Stimulated activated naive B cell treated with anti-CD40 and anti-IgM and Interleukin-4, amounts not matched to agents 10 μg/mL and 1 μg/mL and 100 μg/mL, for 72 hours (primary cell): ENCODE results near the gene TRAPPC14.

ENCODE experiments used
- ATAC-seq, 2 donors: fragments of 150-1000 bp; cut with Tn5 transposase; replicated peaks; 2 replicates each; pipeline ENCODE4 v1.10.0; 2021; ENCODE audit warnings: moderate library complexity in 1 of 2
- DNase-seq: peaks from one replicate; pipeline ENCODE4 v3.0.0; 2021
- H3K27ac Mint-ChIP-seq: one replicate; pipeline ENCODE4 v1.8.0; 2022; ENCODE audit warnings: mild to moderate bottlenecking, mixed read lengths
- H3K27me3 Mint-ChIP-seq, 2 donors: one replicate each; pipeline ENCODE4 v1.8.0; 2022; ENCODE audit warnings: mixed read lengths in 2 of 2
- H3K36me3 Mint-ChIP-seq, 2 donors: one replicate each; pipeline ENCODE4 v1.8.0; 2022; ENCODE audit warnings: mixed read lengths in 2 of 2, mild to moderate bottlenecking in 1 of 2
- H3K4me1 Mint-ChIP-seq, 2 donors: one replicate each; pipeline ENCODE4 v1.8.0; 2022; ENCODE audit warnings: mixed read lengths in 2 of 2, mild to moderate bottlenecking in 1 of 2
- H3K4me3 Mint-ChIP-seq, 2 donors: one replicate each; pipeline ENCODE4 v1.8.0; 2022; ENCODE audit warnings: mild to moderate bottlenecking in 2 of 2, mixed read lengths in 2 of 2, moderate library complexity in 1 of 2
- H3K9me3 Mint-ChIP-seq, 2 donors: one replicate each; pipeline ENCODE4 v1.8.0; 2022; ENCODE audit warnings: mixed read lengths in 2 of 2, mild to moderate bottlenecking in 1 of 2

The TRAPPC14 gene

DNA sequence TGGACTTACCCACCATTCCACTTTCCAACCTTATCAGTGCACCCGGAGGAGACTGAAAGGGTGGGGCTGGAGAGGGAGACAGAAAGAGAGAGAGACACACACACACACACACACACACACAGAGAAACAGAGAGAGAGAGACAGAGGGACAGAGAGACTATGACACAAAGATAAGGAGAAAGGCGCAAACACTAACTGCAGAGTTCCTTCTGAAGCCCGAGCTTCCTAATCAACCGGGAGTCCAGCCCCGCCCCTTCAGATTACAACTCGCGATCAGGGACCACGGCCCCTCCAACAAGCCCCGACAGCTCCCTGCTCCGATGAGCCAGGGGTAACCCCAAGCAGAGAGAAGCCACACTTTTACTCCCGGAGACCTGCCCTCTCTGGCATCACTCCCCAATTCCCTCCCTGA is 9.4 kb upstream of the TRAPPC14 start:
- H3K27ac Mint-ChIP-seq, result no peak overlapping the region
- H3K27me3 Mint-ChIP-seq, result peaks cover 48% of the 10 kb centered on the region in 2 donors
- H3K9me3 Mint-ChIP-seq, result no peaks in the 10 kb centered on the region
- peak overlapping the region; percentile 68 to 74 for H3K4me3 Mint-ChIP-seq
- no peak for DNase-seq
- H3K36me3 Mint-ChIP-seq, result peaks cover 0 to 5% of the 10 kb centered on the region in 2 donors
- ATAC-seq, result peak; percentile 20 to 21
- H3K4me1 Mint-ChIP-seq, result peaks cover 37 to 52% of the 10 kb centered on the region in 2 donors

DNA sequence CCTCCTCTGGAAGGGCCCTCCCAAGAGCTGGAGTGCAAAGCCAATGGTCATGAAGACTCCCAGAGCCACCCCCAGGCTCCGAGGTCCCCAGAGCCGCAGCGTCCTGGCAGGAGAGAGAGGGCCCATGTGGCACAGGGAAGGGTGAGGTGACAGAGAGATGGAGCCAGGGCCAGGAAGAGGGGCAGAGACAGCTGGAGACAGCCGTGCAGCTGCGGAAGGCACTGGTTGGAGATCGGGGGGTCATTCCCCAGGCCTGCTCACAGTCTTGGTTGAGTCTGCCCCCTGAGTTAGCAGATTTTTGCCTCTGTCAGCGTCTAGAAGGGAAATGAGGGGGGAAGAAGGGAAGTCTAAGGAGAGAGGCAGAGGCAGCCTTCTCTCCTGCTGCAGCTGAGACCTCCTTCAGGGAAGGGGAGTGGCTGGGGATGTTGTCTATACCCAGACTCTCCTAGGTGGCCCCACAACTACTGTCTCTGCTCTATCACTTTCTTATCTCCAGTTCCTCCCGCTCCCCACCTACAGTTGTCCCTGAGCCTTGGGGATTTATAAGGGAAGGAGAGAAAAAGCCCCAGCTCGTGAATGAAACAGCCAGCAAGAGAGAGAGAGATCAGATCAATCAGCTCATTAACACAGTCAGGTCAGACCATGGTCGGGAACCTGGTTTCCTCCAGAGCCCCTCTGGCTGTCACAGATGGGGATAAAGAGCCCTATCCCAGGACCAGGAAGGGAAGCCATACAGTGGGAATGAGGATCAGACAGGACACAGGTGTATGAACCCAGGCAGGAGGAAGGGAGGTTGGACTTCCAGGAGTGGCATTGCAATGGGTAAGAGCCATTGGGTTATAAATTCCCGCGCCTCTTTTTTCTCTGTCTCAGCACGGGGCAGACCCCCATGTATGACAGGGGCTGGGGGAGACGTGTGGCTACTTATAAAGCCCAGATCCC is 8.7 kb upstream of the TRAPPC14 start:
- peak overlapping the region; percentile 68 to 74 for H3K4me3 Mint-ChIP-seq
- H3K27ac Mint-ChIP-seq, result no peak overlapping the region
- ATAC-seq (no peak), DNase-seq (no peak)
- no peaks in the 10 kb centered on the region for H3K9me3 Mint-ChIP-seq
- H3K36me3 Mint-ChIP-seq, result peaks cover 0 to 5% of the 10 kb centered on the region in 2 donors
- peaks cover 48% of the 10 kb centered on the region in 2 donors for H3K27me3 Mint-ChIP-seq
- peaks cover 37 to 52% of the 10 kb centered on the region in 2 donors for H3K4me1 Mint-ChIP-seq

GRCh38 chr7:100166317-100166940 is 7.9 kb upstream of the TRAPPC14 start:
- ATAC-seq (no peak), DNase-seq (no peak)
- Mint-ChIP-seq H3K4me1 (peaks cover 34 to 46% of the 10 kb centered on the region in 2 donors), H3K36me3 (peaks cover 0 to 5% of the 10 kb centered on the region in 2 donors), H3K4me3 (no peak overlapping the region), H3K27me3 (peaks cover 48% of the 10 kb centered on the region in 2 donors), H3K9me3 (no peaks in the 10 kb centered on the region), H3K27ac (no peak overlapping the region)

- H3K9me3 Mint-ChIP-seq, result no peaks in the 10 kb centered on the region
- DNase-seq (no peak), ATAC-seq (no peak)
- peaks cover 31 to 32% of the 10 kb centered on the region in 2 donors for H3K27me3 Mint-ChIP-seq
- H3K4me1 Mint-ChIP-seq, result peaks cover 29 to 33% of the 10 kb centered on the region in 2 donors
- H3K36me3 Mint-ChIP-seq, result no peaks in the 10 kb centered on the region
- H3K27ac Mint-ChIP-seq, result no peak overlapping the region
- no peak overlapping the region for H3K4me3 Mint-ChIP-seq
Measured at GRCh38 chr7:100163871-100164270, 5.3 kb upstream of the TRAPPC14 start.

DNA sequence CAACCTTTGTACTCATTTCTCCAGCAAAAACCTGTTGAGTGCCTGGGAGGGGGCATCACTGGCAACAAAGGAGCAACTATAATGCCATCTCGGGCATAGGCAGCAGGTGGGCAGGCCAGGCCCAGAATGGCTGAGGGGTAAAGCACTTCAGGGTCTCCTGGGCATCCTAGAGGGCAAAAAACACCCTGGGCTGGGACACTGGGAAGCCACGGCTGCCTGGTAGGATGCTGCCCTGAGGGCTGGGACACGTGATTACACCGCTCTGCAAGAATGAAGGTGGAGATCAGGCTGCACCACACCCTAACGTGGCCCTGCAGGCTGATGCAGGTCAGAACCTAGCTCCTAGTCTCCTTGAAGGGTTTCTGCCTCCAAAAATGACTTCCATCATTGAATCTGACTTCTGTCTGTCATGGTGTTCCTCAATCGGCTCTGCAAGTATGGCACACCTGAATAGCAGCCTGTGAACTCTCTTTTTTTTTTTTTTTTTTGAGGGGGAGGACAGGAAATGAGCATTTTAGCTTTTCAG is 4.5 kb upstream of the TRAPPC14 start:
- DNase-seq (no peak), ATAC-seq (no peak)
- H3K4me3 Mint-ChIP-seq, result no peak overlapping the region

GRCh38 chr7:100160067-100160466 is 1.5 kb upstream of the TRAPPC14 start:
- peaks cover 20 to 40% of the 10 kb centered on the region in 2 donors for H3K4me1 Mint-ChIP-seq
- no peaks in the 10 kb centered on the region for H3K27me3 Mint-ChIP-seq
- H3K36me3 Mint-ChIP-seq, result peaks cover 5 to 21% of the 10 kb centered on the region in 2 donors
- no peak for ATAC-seq
- H3K9me3 Mint-ChIP-seq, result no peaks in the 10 kb centered on the region
- H3K27ac Mint-ChIP-seq, result peak overlapping the region; percentile 14
- H3K4me3 Mint-ChIP-seq, result peak overlapping the region; percentile 39
- no peak for DNase-seq

More for the DNA sequence above, 4.5 kb upstream of the TRAPPC14 start:
- Mint-ChIP-seq H3K4me1 (peaks cover 23 to 30% of the 10 kb centered on the region in 2 donors), H3K27ac (no peak overlapping the region), H3K27me3 (peaks cover 23 to 24% of the 10 kb centered on the region in 2 donors), H3K36me3 (no peaks in the 10 kb centered on the region), H3K9me3 (no peaks in the 10 kb centered on the region)

DNA sequence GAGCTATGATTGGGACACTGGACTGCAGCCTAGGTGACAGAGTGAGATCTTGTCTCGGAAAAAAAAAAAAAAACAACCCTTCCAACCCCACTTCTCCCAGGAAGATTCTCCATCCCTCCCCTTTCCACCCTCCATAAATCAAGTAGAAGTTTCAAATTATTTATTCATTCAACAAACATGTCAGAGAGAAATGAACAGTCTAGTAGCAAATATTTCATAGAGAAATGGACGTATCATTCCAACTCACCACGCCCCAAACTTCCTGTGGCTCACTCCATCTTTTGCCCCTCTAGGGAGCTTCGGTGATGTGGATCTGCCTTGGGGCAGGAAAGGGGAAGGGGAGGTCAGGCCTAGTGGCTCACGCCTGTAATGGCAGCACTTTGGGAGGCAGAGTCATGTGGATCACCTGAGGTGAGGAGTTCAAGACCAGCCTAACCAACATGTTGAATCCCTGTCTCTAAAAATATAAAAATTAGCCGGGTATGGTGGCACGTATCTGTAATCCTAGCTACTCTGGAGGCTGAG is 638 bp upstream of the TRAPPC14 start:
- peaks cover 5 to 24% of the 10 kb centered on the region in 2 donors for H3K36me3 Mint-ChIP-seq
- H3K27ac Mint-ChIP-seq, result peak overlapping the region; percentile 94
- H3K4me3 Mint-ChIP-seq, result peak overlapping the region; percentile 88 to 90
- H3K9me3 Mint-ChIP-seq, result no peaks in the 10 kb centered on the region
- no peak for DNase-seq
- ATAC-seq, result no peak
- no peaks in the 10 kb centered on the region for H3K27me3 Mint-ChIP-seq
- H3K4me1 Mint-ChIP-seq, result peaks cover 23 to 49% of the 10 kb centered on the region in 2 donors

GRCh38 chr7:100157334-100158228 is 942 bp downstream of the TRAPPC14 start:
- Mint-ChIP-seq H3K4me1 (peaks cover 26 to 60% of the 10 kb centered on the region in 2 donors), H3K9me3 (no peaks in the 10 kb centered on the region), H3K27me3 (no peaks in the 10 kb centered on the region), H3K27ac (peak overlapping the region; percentile 88), H3K36me3 (peaks cover 7 to 32% of the 10 kb centered on the region in 2 donors), H3K4me3 (peak overlapping the region; percentile 88 to 90)
- ATAC-seq (no peak), DNase-seq (no peak)

DNA sequence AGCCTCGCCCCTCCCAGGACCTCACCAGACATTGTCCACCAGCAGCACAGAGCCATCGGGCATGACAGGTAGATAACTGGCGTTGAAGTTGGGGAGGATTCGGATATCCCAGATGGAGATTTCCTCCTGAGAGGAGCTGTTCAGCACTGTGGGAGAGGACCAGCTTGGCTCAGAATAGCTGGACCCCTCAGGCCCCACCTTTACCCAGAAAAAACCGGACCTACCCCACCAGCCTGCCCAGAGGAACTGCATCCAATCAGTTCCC is 1.5 kb downstream of the TRAPPC14 start:
- DNase-seq, result no peak

GRCh38 chr7:100156331-100157068 is 2.0 kb downstream of the TRAPPC14 start:
- H3K4me1 Mint-ChIP-seq, result peaks cover 31 to 71% of the 10 kb centered on the region in 2 donors
- peaks cover 13 to 37% of the 10 kb centered on the region in 2 donors for H3K36me3 Mint-ChIP-seq
- H3K4me3 Mint-ChIP-seq, result peak overlapping the region; percentile 88 to 90
- H3K9me3 Mint-ChIP-seq, result no peaks in the 10 kb centered on the region
- peak overlapping the region; percentile 88 for H3K27ac Mint-ChIP-seq
- H3K27me3 Mint-ChIP-seq, result no peaks in the 10 kb centered on the region
- ATAC-seq, result peak; percentile 44 to 46
- no peak for DNase-seq

More for the DNA sequence above, 1.5 kb downstream of the TRAPPC14 start:
- no peak for ATAC-seq
- Mint-ChIP-seq H3K4me1 (peaks cover 31 to 66% of the 10 kb centered on the region in 2 donors), H3K9me3 (no peaks in the 10 kb centered on the region), H3K4me3 (peak overlapping the region; percentile 88 to 90), H3K36me3 (peaks cover 11 to 37% of the 10 kb centered on the region in 2 donors), H3K27ac (peak overlapping the region; percentile 88), H3K27me3 (no peaks in the 10 kb centered on the region)

DNA sequence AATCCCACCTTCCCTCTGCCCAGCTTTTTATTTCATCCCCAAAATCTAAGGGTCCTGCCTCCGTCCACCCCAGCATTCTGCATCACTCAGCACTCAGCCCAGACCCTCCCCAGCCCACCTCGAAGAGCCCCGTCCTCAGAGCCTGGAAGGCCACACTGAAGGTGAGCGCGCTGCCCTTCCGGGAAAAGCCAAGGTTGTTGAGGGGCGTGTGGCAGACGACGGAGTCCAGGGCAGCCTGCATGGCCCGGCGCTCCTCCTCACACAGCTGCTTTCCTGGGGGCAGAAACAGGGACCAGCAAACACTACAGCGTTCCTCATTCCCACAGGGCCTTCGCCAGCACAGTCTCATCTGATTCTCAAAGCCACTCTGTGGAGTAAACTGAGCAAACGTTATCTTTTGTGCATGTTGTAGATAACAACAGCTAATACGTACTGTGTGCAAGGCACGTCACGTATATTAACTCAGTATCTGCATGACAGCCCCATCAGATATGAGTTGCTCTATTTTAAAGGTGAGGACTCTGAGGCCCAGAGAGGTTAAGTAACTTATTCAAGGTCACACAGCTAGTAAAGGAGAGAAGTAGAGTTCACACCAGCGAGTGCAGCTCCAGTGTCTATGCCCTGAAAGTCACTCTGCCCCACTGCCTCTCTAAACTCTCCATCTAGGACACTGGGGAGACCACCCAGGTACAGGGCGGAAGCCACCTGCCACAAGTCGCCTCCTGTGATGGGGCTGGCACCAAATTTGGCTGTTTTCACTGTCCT is 2.8 kb downstream of the TRAPPC14 start:
- no peak for ATAC-seq

GRCh38 chr7:100154651-100155491 is 3.7 kb downstream of the TRAPPC14 start:
- ATAC-seq, result no peak
- H3K36me3 Mint-ChIP-seq, result peaks cover 18 to 44% of the 10 kb centered on the region in 2 donors
- no peaks in the 10 kb centered on the region for H3K27me3 Mint-ChIP-seq
- no peak for DNase-seq
- peaks cover 40 to 80% of the 10 kb centered on the region in 2 donors for H3K4me1 Mint-ChIP-seq
- H3K9me3 Mint-ChIP-seq, result no peaks in the 10 kb centered on the region
- no peak overlapping the region for H3K27ac Mint-ChIP-seq
- no peak overlapping the region for H3K4me3 Mint-ChIP-seq

More for the DNA sequence above, 2.8 kb downstream of the TRAPPC14 start:
- H3K27me3 Mint-ChIP-seq, result no peaks in the 10 kb centered on the region
- H3K36me3 Mint-ChIP-seq, result peaks cover 13 to 37% of the 10 kb centered on the region in 2 donors
- no peak overlapping the region for H3K4me3 Mint-ChIP-seq
- H3K27ac Mint-ChIP-seq, result peak overlapping the region; percentile 37
- no peak for DNase-seq
- peaks cover 33 to 71% of the 10 kb centered on the region in 2 donors for H3K4me1 Mint-ChIP-seq
- H3K9me3 Mint-ChIP-seq, result no peaks in the 10 kb centered on the region
